Gastrocnemius medialis (tissue), 4 donors: Measurements from ENCODE around the gene ASF1A. TPM values are rescaled to one million over a fixed set of nuclear protein-coding genes. Genes with fewer than 3 reads are reported as not detected.

ENCODE experiments used
- ATAC-seq, 2 donors: fragments of 150-250 bp; one replicate each; pipeline ENCODE4 v1.9.1; 2016
- DNase-seq, 2 donors: peaks; one replicate each; pipeline ENCODE4 v3.0.0-alpha.2; 2019
- H3K27ac ChIP-seq, 4 donors: fragments of 200-600 bp; sonication (generic); 1 replicate in 1 of 4; 2 replicates in 3 of 4; pipeline ENCODE4 v1.5.1; 2016 to 2018; ENCODE audit warnings: mild to moderate bottlenecking in 2 of 4, moderate library complexity in 1 of 4
- H3K27me3 ChIP-seq, 3 donors: fragments of 200-600 bp; sonication (generic) in 2 of 3; 1 replicate in 1 of 3; 2 replicates in 2 of 3; pipeline versions ENCODE4 v1.5.1 to v1.6.0; 2016 to 2019; ENCODE audit warnings: mild to moderate bottlenecking in 1 of 3, moderate library complexity in 1 of 3
- H3K36me3 ChIP-seq, 2 donors: fragments of 200-600 bp; sonication (generic) in 1 of 2; one replicate each; pipeline ENCODE4 v1.5.1; 2017 to 2018
- H3K4me1 ChIP-seq, 2 donors: fragments of 200-600 bp; sonication (generic) in 1 of 2; one replicate each; pipeline ENCODE4 v1.5.1; 2016 to 2017; ENCODE audit warnings: mild to moderate bottlenecking in 2 of 2
- H3K4me3 ChIP-seq, 4 donors: fragments of 200-600 bp; sonication (generic) in 3 of 4; 1 replicate in 1 of 4; 2 replicates in 3 of 4; pipeline ENCODE4 v1.5.1; 2016 to 2019; ENCODE audit warnings: mild to moderate bottlenecking in 2 of 4
- H3K9me3 ChIP-seq, 3 donors: fragments of 200-600 bp; sonication (generic) in 2 of 3; 1 replicate in 1 of 3; 2 replicates in 2 of 3; pipeline ENCODE4 v1.5.1; 2016 to 2019
- POLR2A ChIP-seq, 2 donors: fragments of 450-650 bp; IDR thresholded peaks; one replicate each; pipeline ENCODE4 v1.6.1; 2017; ENCODE audit warnings: antibody characterized with exemption in 2 of 2, mild to moderate bottlenecking in 2 of 2, moderate library complexity in 2 of 2
- in situ Hi-C, 4 donors: fragments of 200-750 bp; cut with MboI; loops; one replicate each; pipeline versions ENCODE4 v1.15.0 to v1.8.0; 2017; ENCODE audit warnings: low sequenced_read_pairs in 4 of 4
- intact Hi-C: fragments of 100-400 bp; cut with DNase I; formaldehyde crosslinking; loops from one replicate; pipeline ENCODE4 v1.15.1; 2023; ENCODE audit warnings: low total_unique reads
- total RNA-seq, 4 donors: library from RNA; depleted of rRNA; stranded (reverse); fragments of >200 nt; gene quantifications; one replicate each; pipeline versions ENCODE4 v1.1.0 to v1.2.3, GENCODE V29; 2016
- TF ChIP-seq, protein P1 (sequence below), 5 experiments: fragments of 450-650 bp in 3 of 5; fragments of 200-600 bp in 2 of 5; sonication (generic) in 2 of 5; IDR thresholded peaks in 4 of 5; conservative IDR thresholded peaks in 1 of 5; 1 replicate in 4 of 5; 2 replicates in 1 of 5; pipeline ENCODE4 v1.5.1; 2016 to 2019; ENCODE audit warnings: antibody characterized with exemption in 5 of 5, mild to moderate bottlenecking in 3 of 5, moderate library complexity in 3 of 5

Gene ASF1A
- total RNA-seq, 4 donors from 2014 or later, result 9.7 to 13.9 (median 11.0) TPM

DNA sequence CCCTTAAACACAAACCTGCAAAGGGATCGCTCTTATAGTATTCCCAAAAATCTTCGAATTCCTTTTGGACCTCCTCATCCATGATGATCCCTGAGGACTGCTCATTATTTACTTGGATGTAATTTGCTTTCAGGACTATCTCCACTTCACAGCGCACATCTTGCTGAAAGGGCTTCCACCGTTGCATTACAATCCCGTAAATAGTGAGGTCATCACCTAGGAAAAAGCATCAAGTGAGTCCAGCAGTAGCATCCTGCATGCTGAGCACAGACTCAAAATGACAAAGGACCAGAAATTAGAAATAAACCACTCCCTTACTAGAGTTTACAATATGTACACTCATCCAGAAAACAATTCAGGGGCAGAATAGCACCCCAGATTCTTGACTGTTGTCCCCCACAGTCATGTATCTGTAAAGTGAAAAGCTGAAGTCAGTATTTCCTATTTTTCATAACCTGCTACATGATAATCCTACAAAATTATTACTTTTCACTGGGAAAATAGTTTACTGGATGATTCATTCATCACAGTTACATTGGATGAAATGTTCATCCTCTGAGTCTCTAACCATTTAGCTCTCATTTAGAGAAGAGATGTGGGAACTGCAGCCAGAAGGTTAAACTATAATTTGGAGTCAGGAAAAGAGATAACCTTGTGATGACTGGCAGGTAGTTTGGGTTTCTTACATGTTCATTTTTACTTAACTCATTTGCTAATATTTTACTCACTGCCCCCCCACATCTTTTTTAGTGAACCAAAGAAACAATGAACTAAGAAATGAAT lies 23.8 kb downstream of the ASF1A start:
- Histone ChIP-seq H3K27ac (no peak overlapping the region), H3K9me3 (no peaks in the 10 kb centered on the region), H3K36me3 (peaks cover 3 to 62% of the 10 kb centered on the region in 2 donors), H3K27me3 (no peaks in the 10 kb centered on the region), H3K4me1 (peaks cover 0 to 5% of the 10 kb centered on the region in 2 donors), H3K4me3 (no peak overlapping the region)
- no peak for TF ChIP-seq POLR2A (IDR thresholded peaks at IDR 0.05)
- TF ChIP-seq, protein P1, sequence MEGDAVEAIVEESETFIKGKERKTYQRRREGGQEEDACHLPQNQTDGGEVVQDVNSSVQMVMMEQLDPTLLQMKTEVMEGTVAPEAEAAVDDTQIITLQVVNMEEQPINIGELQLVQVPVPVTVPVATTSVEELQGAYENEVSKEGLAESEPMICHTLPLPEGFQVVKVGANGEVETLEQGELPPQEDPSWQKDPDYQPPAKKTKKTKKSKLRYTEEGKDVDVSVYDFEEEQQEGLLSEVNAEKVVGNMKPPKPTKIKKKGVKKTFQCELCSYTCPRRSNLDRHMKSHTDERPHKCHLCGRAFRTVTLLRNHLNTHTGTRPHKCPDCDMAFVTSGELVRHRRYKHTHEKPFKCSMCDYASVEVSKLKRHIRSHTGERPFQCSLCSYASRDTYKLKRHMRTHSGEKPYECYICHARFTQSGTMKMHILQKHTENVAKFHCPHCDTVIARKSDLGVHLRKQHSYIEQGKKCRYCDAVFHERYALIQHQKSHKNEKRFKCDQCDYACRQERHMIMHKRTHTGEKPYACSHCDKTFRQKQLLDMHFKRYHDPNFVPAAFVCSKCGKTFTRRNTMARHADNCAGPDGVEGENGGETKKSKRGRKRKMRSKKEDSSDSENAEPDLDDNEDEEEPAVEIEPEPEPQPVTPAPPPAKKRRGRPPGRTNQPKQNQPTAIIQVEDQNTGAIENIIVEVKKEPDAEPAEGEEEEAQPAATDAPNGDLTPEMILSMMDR (IDR thresholded peaks at IDR 0.05 in 4 of 5, conservative IDR thresholded peaks at IDR 0.05 in 1 of 5), result no peak
- intact Hi-C loops (no loop called here), in situ Hi-C loops (no loop called here)
- DNase-seq (no peak), ATAC-seq (no peak)

DNA sequence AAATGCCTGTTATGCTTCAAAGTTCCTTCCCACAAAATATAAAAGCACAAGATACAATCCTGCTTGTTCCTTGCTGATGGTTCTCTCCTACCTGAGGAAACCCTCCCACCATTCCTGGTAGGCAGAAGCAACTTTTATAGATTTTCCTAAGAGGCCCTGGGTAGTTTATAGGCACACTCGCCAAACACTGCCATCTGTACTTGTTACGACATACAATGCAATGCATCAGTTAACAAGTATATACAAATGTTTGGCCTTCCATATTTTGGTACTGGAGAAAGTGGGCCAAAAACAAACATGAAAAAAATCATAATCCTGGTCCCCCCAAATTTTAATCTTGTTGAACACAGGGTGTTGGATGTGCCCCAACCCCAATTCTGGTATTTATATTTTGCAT lies 24.4 kb downstream of the ASF1A start:
- no peak for ATAC-seq
- TF ChIP-seq, protein P1 (IDR thresholded peaks at IDR 0.05 in 4 of 5, conservative IDR thresholded peaks at IDR 0.05 in 1 of 5), result no peak
- no peak for TF ChIP-seq POLR2A (IDR thresholded peaks at IDR 0.05)
- Histone ChIP-seq H3K9me3 (no peaks in the 10 kb centered on the region), H3K4me3 (no peak overlapping the region), H3K27ac (no peak overlapping the region), H3K36me3 (peaks cover 7 to 62% of the 10 kb centered on the region in 2 donors), H3K4me1 (peaks cover 0 to 5% of the 10 kb centered on the region in 2 donors), H3K27me3 (no peaks in the 10 kb centered on the region)
- in situ Hi-C loops (no loop called here), intact Hi-C loops (no loop called here)
- no peak for DNase-seq

DNA sequence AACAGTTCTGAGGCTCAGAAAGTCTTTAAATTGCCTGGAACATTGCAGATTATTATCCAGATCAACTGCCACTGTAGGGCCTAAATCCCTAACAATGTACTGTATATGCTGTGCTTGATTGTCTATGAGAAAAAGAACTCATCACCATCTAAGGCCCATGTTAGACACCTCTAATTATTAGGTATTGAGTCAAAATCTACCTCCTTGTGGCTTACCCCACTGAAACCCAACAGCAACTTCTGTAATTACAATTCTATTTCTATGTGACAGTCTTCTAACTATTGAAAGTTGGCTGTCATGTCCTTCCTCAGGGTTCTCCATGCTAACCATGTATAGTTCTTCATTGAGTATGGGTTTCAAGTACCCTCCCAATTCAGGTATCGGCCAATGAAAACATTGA lies 27.1 kb downstream of the ASF1A start:
- in situ Hi-C loops, result no loop called here
- intact Hi-C loops, result no loop called here
- DNase-seq, result no peak

DNA sequence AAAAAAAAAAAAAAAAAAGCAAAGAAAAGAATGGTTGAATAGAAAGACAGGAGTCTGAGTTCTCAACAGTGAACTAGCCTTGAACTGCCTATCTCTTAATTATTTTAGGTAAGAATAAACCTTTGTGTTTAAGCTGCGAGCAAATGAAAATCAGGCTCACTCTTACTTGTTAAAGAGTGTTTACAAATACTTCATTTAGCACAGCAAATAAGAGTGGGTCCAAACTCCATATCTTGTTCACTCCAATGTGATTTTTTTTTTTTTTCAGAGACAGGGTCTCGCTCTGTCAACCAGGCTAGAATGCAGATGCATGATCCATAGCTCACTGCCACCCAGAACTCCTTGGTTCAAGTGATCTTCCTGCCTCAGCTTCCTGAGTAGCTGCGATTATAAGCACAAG lies 29.1 kb downstream of the ASF1A start:
- H3K36me3 ChIP-seq, result peaks cover 7 to 71% of the 10 kb centered on the region in 2 donors
- intact Hi-C loops (no loop called here), in situ Hi-C loops (no loop called here)
- no peaks in the 10 kb centered on the region for H3K27me3 ChIP-seq
- no peak overlapping the region for H3K4me3 ChIP-seq
- ATAC-seq (no peak), DNase-seq (no peak)
- TF ChIP-seq, protein P1 (IDR thresholded peaks at IDR 0.05 in 4 of 5, conservative IDR thresholded peaks at IDR 0.05 in 1 of 5), result no peak
- no peak for TF ChIP-seq POLR2A (IDR thresholded peaks at IDR 0.05)
- no peaks in the 10 kb centered on the region for H3K9me3 ChIP-seq
- no peaks in the 10 kb centered on the region for H3K4me1 ChIP-seq
- no peak overlapping the region for H3K27ac ChIP-seq

More for the DNA sequence above, 27.1 kb downstream of the ASF1A start:
- no peak for ATAC-seq
- H3K27me3 ChIP-seq, result no peaks in the 10 kb centered on the region
- H3K27ac ChIP-seq, result no peak overlapping the region
- no peak overlapping the region for H3K4me3 ChIP-seq
- peaks cover 7 to 67% of the 10 kb centered on the region in 2 donors for H3K36me3 ChIP-seq
- no peaks in the 10 kb centered on the region for H3K9me3 ChIP-seq
- H3K4me1 ChIP-seq, result no peaks in the 10 kb centered on the region
- TF ChIP-seq POLR2A (IDR thresholded peaks at IDR 0.05), result no peak
- TF ChIP-seq, protein P1 (IDR thresholded peaks at IDR 0.05 in 4 of 5, conservative IDR thresholded peaks at IDR 0.05 in 1 of 5), result no peak
